Inflammatory macrophage treated with lipopolysaccharide for 1 hour (primary cell): ENCODE results near the gene EIF2AK2.
"Not testable (repeated sequence)": the region's sequence is repeated elsewhere in the genome, so short reads cannot be mapped to it uniquely, and the experiment has no call there.

Experiments used
- DNase-seq, 2 donors: peaks; one replicate each; pipeline ENCODE4 v3.0.0-alpha.2; 2020 to 2022

EIF2AK2 gene

DNA sequence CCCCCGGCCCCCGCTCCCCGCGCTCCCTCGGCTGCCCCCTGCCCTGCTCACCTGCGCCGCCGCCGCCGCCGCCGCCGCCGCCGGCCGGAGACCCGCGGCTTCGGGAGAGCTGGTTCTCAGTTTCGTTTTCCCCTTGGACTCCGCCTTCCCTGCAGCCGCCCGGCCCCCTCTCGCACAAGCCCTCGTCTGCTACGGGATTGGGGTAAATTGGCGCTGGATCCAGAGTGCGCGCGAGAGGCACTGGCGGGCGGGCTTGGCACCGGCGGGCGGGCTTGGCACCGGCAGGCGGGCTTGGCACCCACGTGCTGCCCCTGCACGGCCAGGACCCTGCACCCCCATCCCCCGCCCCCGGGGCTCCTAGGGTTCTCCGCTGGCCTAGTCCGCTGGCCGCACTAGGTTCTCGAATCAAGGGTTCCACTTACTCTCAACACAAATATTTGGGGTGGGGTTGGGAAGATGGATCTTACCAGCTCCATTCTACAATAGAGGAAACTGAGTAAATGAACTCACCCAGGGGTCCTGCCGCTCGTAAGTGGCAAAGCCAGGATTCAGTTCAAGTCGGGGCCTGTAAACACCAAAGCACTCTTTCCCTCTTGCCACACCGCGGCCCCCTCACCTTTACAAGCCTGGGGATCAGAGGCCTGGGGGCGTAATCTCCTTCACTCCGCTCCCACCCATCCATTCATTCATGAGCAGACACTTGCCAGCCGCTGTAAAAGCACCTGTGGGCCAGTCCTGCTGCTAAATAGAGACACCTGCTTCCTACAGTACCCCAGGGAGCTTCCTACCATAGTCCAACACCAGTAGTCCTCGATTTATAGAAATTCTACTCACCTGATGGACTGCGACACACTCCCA is at the start of gene EIF2AK2:
Gene EIF2AK2 (minus strand): TSS at position 124 of the 858 bp plus-strand sequence. CDS start 9,174 bp downstream, outside the sequence.
- DNase-seq, result peak; percentile 79 to 87

DNA sequence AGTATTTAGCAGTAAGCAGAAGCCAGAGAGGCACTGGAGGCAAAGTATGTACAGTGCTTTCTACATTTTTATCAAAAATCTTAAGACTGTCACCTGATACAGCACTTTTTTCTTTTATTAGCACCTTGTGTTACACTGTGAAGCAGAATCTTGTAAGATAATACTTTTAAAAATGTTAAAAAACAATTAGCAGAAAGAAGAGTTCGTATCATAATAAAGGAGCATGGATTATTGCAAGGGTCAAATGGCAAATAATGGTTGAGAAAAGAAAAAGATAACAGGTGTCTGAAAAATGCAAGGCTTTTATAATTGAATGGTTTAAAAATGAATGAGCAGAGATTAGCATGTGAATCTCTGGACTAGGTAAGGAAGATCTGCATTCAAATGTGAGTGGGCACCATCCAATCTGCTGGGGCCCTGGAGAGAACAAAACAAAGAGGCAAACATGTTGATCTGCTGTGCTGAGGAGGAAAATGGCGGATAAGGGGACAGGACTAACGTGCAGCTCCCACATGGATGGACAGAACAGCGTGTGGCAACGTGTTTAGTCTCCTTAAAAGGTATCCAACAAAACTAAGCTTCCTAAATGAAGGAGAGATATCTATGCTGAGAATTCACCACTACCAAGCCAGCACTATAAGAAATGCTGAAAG is 49.0 kb upstream of the EIF2AK2 start:
- DNase-seq, result no peak

DNA sequence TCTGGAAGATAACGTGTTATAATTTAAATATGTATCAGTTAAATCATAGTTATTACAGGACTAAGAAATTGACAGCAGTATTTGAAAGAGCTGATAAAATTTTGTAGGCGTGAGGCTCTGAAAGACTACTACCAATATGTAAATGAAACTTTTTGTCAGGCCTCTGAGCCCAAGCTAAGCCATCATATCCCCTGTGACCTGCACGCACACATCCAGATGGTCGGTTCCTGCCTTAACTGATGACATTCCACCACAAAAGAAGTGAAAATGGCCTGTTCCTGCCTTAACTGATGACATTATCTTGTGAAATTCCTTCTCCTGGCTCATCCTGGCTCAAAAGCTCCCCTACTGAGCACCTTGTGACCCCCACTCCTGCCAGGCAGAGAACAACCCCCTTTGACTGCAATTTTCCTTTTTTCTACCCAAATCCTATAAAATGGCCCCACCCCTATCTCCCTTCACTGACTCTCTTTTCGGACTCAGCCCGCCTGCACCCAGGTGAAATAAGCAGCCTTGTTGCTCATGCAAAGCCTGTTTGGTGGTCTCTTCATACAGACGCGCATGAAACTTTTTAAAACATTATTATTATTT is 48.4 kb upstream of the EIF2AK2 start:
- DNase-seq, result not testable (repeated sequence)

DNA sequence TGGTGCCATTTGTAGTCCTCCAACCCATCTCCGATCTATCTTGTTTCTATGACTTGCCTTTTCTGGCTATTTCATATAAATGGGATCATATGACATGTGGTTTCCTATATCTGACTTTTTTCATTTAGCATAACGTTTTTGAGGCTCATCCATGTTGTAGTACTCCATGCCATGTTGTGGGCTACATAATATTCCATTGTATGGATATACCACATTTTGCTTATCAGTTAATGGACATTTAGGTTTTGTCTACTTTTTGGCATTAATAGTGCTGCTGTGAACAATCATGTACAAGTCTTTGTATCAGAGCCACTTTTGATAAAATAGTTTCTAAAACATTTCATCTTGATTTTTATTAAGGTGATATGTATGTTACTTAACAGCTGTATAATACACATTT is 46.9 kb upstream of the EIF2AK2 start:
- DNase-seq, result no peak

DNA sequence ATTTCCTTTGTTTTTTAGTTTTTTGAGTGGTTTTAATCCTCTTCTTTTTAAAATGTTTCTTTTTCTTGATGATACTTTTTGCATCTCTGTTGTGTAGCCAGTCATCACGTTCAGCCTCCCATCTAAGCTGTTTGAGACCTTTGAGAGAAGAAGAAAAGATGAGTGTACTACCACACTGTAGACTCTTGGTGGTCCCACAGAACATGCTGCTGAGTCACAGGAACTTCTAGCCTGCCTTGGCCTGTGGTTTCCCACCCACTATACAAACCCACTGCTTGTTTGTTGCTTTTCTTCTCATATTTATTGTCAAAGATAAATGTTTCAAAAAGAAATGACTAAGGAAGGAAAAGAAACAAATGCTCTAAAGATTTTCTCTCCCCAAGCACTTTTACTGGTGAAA is 45.0 kb upstream of the EIF2AK2 start:
- DNase-seq, result peak in 1 of 2 donors; percentile 2

DNA sequence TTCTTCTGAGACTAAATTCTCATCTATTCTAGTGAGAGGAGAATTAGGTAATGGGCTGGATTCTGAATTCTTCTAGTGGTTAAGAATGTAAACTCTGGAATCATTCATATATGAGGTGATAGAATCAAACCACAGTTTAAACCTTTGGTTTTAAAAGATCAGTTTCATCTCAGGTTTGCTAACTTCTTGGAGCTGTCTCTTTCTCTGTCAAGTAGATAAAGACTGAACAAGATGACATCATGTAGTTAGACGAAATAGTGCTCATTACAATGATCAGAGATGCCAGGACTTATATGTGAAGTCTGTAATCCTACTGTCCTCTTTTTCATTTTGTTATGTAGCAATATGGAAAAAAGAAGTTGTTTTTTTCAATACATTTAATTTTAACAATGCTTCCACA is 44.4 kb upstream of the EIF2AK2 start:
- no peak for DNase-seq

DNA sequence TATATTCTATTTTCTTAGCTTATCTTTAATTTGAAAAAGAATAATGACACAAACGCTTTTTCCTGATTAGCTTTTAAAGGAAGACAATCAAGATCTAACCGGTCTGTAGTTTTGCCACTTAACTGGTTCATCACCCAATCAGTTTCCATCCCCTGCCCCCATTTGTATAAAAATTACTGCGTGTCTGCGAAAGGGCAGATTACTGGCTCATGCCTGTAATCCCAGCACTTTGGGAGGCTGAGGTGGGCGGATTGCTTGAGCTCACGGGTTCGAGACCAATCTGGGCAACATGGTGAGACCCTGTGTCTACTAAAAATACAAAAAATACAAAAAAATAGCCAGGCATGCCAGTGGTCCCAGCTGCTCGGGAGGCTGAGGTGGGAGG is 41.9 kb upstream of the EIF2AK2 start:
- DNase-seq, result no peak

DNA sequence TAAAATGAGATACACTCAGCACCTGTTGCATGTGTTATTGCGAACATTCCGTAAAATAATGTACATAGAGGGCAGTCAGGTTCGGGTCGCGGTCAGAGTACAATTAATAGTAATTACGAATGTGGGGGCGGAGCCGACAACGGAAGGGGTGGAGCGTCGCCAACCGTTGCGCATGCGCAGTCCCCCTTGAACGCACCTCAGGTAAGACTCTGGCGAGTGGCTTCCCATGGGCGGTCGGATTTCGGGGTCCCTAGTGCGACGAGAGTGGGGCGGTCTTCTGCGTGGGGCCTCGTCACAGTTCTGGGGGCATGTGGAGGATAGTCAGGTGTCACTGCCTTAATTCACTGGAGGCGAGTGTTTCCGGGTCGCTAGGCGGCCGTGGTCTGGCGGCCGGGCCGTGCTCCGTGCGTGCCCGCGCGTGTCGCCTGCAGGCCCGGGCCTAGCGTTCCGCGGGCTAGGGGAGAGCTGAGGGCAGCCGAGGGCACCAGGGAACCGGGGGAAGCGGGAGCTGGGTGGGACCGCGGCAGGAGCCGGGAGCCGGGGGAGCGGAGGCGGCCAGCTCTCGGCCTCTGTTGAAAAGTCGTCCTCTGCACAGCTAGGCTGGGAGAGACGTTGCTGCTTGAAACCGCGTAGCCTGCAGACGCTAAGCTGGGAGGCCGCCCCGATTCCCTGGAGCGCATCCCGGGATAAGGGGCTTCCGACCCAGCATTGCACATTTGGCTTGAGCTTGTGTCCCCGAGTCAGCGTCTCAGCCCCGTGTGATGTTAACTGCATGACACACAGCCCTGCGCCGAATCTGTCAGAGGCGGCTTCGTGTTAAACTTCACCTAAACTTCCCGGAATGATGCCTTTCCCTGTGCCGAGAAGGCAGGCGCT is 39.8 kb upstream of the EIF2AK2 start, which contains the start of gene CEBPZOS:
Gene CEBPZOS (plus strand): TSS at position 177 of the 876 bp plus-strand sequence. CDS start 3,209 bp downstream, outside the sequence.
- peak; percentile 71 to 92 for DNase-seq

DNA sequence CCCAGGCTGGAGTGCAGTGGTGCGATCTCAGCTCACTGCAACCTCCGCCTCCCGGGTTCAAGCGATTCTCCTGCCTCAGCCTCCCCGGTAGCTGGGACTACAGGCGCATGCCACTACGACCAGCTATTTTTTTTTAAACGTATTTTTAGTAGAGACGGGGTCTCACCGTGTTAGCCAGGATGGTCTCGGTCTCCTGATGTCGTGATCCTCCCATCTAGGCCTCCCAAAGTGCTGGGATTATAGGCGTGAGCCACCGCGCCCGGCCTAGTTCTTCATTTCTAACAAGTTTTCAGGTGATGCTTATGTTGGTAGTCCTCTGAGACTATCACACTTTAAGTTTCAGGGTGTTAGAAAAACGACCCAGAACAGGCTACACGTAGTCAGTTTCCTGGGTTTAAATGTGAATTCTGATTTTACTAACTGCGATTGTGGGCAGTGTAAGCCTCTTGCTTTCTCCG is 39.1 kb upstream of the EIF2AK2 start:
- DNase-seq, result not testable (repeated sequence)

DNA sequence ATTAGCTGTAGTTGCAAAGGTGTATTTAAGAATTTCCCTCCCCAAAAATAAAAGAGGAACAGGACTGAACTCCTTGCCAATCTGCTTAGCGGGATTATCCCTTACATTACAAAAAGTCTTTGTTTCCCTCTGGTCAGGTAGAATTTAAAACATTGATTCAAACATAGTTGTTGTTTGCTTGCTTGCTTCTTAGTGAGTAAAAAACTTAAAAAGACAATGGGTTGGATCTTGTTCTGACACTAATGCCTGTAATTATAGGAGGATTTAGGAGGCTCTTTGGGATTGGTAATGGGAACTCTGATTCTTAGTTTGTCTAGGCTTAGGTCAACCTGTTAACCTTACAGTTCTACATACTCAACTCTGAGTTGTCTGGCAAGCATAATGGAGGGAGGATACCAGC is 35.8 kb upstream of the EIF2AK2 start:
- DNase-seq, result no peak

DNA sequence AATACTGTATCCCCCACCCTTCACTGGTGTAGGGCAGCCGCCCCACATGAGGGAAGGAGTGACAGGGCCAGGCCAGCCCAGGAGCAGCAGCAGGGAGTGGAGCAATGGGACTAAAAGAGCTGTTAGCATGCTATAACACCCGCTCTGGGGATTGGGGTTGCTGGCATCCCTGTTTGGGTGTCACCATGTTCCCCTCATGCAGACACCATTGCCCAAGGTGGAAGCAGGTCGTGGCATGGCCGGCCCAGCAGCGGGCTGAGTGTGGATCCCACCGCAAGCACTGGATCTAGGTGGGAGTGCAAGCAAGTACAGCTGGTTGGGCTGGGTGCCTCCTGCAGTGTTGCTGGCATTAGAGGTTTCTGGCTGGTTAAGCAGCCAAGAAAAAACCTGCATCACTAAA is 35.0 kb upstream of the EIF2AK2 start:
- no peak for DNase-seq

DNA sequence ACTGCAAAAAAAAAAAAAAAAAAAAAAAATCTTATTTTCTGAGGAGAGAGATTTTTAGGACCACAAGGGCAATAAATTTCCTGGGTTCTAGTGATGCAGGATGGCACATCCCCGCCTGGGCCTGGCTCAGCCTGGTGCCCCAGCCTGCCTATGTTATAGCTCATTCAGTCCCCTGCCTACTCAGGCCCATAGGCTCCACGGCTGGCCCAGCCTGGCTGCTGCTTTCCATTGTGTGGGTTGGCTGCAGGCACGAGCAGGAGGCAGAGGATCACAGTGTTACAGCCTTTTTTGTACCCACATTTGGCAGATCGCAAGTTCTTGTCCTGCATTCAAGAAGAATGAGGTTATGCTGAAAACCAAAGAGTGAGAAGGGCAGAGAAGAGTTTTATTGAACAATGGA is 34.5 kb upstream of the EIF2AK2 start:
- DNase-seq, result no peak

DNA sequence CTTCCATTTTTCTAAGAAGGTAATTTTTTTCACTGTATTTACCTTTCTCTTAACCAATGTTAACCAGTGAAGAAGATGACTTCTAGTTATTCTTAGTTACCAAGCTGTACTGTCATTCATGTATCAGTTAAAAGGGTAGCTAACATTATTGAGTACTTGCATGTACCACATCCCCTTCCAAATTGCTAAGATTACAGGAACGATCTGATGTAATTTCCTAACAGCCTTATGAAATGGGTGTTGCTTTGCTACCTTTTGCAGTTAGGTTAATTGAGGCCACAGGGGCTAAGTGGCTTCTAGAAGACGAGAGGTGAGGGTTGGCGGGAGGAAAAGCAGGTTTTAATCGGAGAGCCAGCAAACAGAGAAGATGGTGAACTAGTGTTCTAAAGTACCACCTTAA is 33.5 kb upstream of the EIF2AK2 start:
- DNase-seq, result peak in 1 of 2 donors; percentile 2

DNA sequence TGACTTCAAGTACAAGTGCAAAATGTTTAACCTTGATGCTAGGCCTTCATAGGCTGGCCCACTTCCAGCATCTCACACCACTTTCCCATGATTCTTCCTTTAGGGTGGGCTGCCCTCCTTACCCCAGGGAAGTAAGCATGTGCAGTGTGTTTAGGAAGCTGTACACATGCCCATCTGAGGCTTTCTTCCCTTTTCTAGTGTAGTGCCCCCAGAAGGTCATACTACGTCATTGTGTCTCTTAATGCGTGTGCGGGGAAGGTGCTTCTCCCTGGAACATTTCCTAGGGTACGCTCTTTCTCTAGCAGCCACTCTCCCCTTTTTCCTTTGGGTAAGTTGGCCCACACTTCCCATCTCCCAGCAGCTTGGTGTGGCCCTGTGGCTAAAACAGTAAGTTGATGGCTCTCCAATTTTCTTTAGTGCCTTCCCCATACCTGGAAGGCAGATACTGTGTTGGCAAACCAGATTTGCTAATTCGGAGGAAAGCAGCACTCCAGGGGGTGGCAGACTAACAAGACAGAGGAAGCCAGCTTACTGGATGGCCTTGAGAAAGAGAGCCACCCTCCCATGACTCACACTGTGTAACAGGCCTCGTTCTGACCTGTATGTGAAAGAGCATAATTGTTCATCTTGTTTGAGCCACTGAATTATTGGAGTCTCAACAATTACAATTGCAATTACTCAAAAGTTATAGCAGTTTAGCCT is 32.8 kb upstream of the EIF2AK2 start:
- peak; percentile 72 to 79 for DNase-seq

DNA sequence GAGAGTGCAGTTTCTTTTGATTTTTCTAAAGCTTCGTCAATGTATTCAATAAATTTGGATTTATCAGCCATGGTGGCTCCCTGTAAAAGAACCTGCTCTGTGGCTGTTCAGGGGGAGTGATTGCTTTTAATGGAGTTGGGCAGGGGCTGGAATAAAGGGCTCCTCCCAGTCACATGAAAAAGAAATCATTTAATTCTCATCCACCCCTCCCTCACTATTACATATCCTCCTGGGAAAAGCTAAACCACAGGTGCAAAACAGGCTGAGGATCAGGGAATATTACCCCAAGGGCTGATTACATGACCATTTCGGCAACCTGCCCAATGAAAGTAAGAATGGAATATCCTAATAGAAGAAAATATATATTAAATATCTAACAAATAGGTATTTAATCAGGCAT is 31.8 kb upstream of the EIF2AK2 start, which contains the start of gene SULT6B1:
Gene SULT6B1 (minus strand): TSS at position 101 of the 400 bp plus-strand sequence. CDS start 30 bp downstream, at position 71.
- no peak for DNase-seq

DNA sequence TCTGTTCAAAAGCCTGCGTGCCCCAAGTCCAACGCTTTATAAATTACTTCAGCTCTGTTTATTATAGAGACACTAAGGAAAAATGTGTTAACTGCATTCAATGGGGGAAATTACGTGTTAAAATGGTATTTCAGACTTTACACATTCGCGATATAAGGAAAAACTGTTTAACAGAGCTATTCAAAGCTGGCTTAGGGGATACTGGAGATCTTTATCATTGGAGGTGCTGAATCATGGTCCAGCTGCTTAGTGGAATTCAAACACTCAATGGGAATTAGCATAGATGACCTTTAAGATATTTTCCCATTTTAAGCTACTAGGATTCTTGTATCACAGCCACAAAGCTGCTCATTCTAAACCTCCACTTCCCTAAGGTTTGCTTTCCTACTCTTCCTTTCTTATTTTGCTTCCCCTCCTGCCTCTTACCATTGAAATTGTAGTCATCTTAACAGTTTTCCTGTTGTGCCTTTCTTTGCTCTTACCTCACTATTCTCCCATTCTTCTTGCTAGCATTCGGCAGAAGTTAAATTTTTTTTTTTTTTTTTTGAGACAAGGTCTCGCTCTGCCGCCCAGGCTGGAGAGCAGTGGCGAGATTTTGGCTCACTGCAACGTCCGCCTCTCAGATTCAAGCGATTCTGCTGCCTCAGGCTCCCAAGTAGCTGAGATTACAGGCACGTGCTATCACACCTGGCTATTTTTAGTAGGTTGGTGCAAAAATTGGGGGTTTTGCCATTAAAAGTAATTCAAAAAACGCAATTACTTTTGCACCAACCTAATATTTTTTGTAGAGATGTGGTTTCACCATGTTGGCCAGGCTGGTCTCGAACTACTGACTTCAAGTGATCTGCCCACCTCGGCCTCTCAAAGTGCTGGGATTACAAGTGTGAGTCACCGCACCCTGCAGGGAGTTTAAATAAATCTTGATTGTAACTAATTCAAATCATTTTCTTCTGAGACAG is 25.2 kb upstream of the EIF2AK2 start:
- DNase-seq, result no peak

DNA sequence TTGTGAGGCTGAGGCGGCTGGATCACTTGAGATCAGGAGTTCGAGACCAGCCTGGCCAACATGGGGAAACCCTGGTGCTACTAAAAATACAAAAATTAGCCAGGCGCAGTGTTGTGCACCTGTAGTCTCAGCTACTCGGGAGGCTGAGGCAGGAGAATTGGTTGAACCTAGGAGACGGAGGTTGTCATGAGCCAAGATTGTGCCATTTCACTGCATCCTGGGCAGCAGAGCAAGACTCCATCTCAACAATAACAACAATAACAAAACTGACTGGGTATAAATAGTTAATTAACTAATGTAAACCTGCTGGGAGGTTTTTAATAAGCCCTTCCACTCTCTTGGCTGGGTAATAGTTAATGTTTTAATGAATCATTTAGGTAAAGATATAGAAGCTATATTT is 23.9 kb upstream of the EIF2AK2 start:
- no peak for DNase-seq

DNA sequence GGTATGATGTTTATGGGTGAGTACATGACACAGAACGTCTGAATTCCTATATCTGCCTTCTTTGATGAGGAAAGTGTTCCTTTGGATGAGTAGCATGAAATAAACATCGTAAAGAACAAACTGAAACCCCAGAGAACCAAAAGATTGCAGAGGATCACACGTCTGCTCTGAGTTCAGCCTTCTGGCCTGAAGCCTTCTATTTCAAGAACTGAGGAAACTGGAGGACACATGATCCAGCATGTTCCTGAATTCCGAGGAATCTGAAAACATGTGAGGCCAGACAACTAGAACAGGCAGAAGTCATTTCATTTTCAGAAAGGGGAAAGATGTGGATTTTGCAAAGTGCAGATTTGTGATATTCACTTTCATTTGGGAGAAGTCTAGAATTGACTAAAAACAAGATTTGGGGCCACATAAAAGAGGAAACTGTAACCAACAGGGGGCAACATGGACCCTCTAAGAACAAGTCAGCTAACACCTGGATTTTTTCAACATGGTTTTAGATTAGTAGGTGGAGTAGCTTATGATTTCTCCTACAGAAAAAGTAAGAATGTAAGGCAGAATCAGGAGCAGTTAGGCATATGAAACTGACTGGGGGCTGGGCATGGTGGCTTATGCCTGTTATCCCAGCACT is 23.3 kb upstream of the EIF2AK2 start:
- peak in 1 of 2 donors; percentile 34 for DNase-seq

DNA sequence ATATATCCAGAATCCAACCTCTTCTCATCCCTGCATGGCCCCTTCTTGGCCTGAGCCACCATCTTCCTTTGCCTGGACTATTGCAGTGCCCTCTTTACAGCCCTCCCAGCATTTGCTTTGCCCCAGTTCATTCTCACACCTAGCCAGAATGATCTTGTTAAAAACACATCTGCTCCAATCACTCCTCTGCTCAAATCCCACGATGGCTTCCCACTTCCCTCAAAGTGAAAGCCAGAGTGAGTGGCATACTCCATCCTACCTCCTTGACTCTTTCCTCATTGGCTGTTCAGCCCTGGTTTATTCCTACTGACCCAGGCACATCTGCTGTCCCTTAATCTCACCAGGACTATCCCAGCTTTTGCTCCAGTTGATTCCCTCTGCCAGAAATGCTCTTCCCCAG is 17.0 kb upstream of the EIF2AK2 start:
- DNase-seq, result no peak

DNA sequence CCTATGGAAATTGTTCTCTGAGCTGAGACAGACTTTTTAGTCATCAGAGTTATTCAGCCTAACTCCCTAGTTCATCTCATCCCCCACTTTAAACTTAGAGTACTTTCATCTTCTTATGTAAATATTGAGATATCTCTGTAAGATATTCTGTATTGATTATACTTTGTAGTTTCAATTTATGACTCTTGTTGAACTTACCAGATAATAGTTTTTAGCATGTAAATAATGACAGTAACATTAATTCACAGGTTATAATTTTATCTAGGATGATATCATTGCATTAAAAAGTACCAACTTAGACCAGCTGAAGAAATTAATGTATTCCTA is 14.8 kb upstream of the EIF2AK2 start:
- no peak for DNase-seq
